ENCODE measurements around the gene GPR162. TPM values are rescaled to one million over a fixed set of nuclear protein-coding genes. Genes with fewer than 3 reads are reported as not detected.

GPR162 gene
- total and polyA plus RNA-seq, 7 experiments from 2014 or later: 0.30 to 10.5 (median 0.38) TPM; not detected in 2

DNA sequence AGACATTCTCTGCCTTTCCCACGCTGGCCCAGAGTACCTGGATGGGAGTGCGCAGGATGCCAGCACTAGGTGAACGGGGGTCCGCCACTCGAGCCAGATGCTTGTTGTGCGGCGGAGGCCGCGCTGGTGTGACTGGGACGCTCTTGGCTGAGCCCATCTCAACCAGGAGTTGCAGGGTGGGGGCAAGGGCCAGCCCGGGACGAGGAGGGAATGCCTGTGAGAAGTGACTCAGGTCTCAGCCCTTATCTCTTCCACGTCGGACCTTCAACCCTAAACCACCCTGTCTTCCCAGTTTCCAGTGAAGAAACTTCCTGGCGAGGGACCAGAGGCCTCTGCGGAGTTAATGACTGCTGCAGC, 29.2 kb downstream of the GPR162 start:
- H3K9me3 Mint-ChIP-seq: no peaks in the 10 kb centered on the region
- CTCF ChIA-PET: interaction anchor here (0.8 to 5.3 kb wide), 6 partner anchors 15 to 167 kb away, joined by 3 to 40 read pairs (median 6); partner anchors contain the start of genes COPS7A, LPCAT3, SPSB2 and TPI1
- no peak overlapping the region for H3K4me3 ChIP-seq (ENCODE audit: low read length)
- H3K4me1 Mint-ChIP-seq: peaks cover 12 to 38% (median 27%) of the 10 kb centered on the region in 7 donors
- H3K9me3 ChIP-seq (ENCODE audit: control insufficient read depth in 2 of 3, low read length in 3 of 3): no peaks in the 10 kb centered on the region
- H3K27me3 ChIP-seq (ENCODE audit: control insufficient read depth in 2 of 2, insufficient read depth in 2 of 2, low read length in 2 of 2): no peaks in the 10 kb centered on the region
- POLR2A ChIA-PET: interaction anchor here (1.0 to 4.4 kb wide), 22 partner anchors 8 to 162 kb away, joined by 3 to 90 read pairs (median 12); partner anchors contain the start of genes C12orf57, CD4, COPS7A and MLF2
- no peaks in the 10 kb centered on the region for H3K27me3 Mint-ChIP-seq
- peak overlapping the region in 7 of 9 donors; percentile 89 to 99 (median 96) for H3K27ac Mint-ChIP-seq
- intact Hi-C loops (cut with micrococcal nuclease): loop anchor here (1.0 to 5.0 kb wide), 8 partner anchors 15 to 380 kb away; partner anchors contain the start of genes VAMP1 (in 2 of the 2), C1RL (in 1 of the 2), LPCAT3 (in 1 of the 2) and MLF2 (in 1 of the 2)
- peaks cover 0 to 8% (median 4%) of the 10 kb centered on the region in 3 experiments for H3K36me3 ChIP-seq (ENCODE audit: control insufficient read depth in 2 of 3, insufficient read depth in 3 of 3, low read length in 3 of 3)
- no peak for DNase-seq
- no peak for ATAC-seq
- no peak overlapping the region for H3K27ac ChIP-seq (ENCODE audit: low read depth, low read length)
- peak overlapping the region in 7 of 10 donors; percentile 58 to 98 (median 94) for H3K4me3 Mint-ChIP-seq
- H3K4me1 ChIP-seq (ENCODE audit: control insufficient read depth in 2 of 2, insufficient read depth in 2 of 2, low read length in 2 of 2): peaks cover 16 to 18% of the 10 kb centered on the region in 2 donors
- H3K36me3 Mint-ChIP-seq: peaks cover 0 to 26% (median 0%) of the 10 kb centered on the region in 5 donors

DNA sequence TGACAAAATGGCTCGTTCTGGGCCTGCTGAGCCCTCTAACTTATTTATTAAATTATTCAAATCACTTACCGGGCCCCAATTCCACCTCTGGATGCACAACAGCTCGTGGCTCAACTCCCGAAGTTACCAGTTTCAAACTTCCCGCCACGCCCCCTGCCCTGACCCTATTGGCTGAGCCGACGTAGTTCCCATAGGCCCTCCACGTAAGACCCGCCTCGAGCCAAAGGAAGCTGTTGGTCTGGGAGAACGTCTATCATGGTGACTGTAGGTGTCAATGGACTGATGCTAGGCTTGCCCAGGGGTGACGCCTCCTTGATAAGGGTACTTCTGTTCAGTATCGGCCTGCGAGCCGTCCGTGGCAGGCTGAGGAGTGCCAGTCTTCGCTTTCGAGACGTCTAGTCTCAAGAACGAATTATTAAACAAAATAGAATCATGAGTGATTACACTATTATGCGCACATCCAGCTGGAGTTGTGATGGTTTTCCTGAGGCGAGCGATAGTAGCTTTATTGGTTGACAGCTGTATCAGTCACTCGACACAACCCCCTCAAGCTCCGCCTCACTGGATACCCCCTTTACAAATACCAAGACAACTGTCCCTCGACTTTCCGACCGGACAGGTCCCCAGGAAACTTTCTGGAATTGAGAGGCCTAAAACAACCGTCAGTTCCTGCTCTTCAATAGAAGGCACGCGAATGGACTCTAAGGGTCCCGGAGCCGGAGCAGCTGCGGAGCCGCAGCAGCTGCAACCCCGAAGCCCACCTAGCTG, 29.7 kb downstream of the GPR162 start, which contains the start of gene CDCA3:
CDCA3 (minus strand) TSS at position 134 of the 768 bp plus-strand sequence. CDS start 334 bp downstream, outside the sequence.
- ATAC-seq (peak; percentile 60), DNase-seq (peak; percentile 70 to 95 (median 89))
- Mint-ChIP-seq H3K36me3 (peaks cover 0 to 26% (median 0%) of the 10 kb centered on the region in 5 donors), H3K4me1 (peaks cover 12 to 38% (median 28%) of the 10 kb centered on the region in 7 donors), H3K27me3 (no peaks in the 10 kb centered on the region), H3K9me3 (no peaks in the 10 kb centered on the region), H3K4me3 (peak within 1 kb of the TSS; percentile 89 to 100 (median 94)), H3K27ac (peak within 1 kb of the TSS; percentile 89 to 99 (median 97))
- Histone ChIP-seq H3K9me3 (ENCODE audit: control insufficient read depth in 2 of 3, low read length in 3 of 3) (no peaks in the 10 kb centered on the region), H3K27me3 (ENCODE audit: control insufficient read depth in 2 of 2, insufficient read depth in 2 of 2, low read length in 2 of 2) (no peaks in the 10 kb centered on the region), H3K27ac (ENCODE audit: low read depth, low read length) (peak within 1 kb of the TSS; percentile 85), H3K4me3 (ENCODE audit: low read length) (peak within 1 kb of the TSS; percentile 87), H3K36me3 (ENCODE audit: control insufficient read depth in 2 of 3, insufficient read depth in 3 of 3, low read length in 3 of 3) (peaks cover 0 to 14% (median 5%) of the 10 kb centered on the region in 3 experiments), H3K4me1 (ENCODE audit: control insufficient read depth in 2 of 2, insufficient read depth in 2 of 2, low read length in 2 of 2) (peaks cover 16 to 18% of the 10 kb centered on the region in 2 donors)
- ChIA-PET CTCF (interaction anchor here (0.6 to 5.3 kb wide), 18 partner anchors 13 to 255 kb away, joined by 3 to 40 read pairs (median 5); partner anchors contain the start of genes COPS7A, LPCAT3, SPSB2 and TPI1), POLR2A (interaction anchor here (0.5 to 4.4 kb wide), 40 partner anchors 9 to 1230 kb away, joined by 3 to 90 read pairs (median 4); partner anchors contain the start of genes C12orf57, CD4, COPS7A and ENO2)
- intact Hi-C loops (cut with micrococcal nuclease): loop anchor here (1.0 to 5.0 kb wide), 8 partner anchors 16 to 381 kb away; partner anchors contain the start of genes VAMP1 (in 2 of the 2), C1RL (in 1 of the 2), LPCAT3 (in 1 of the 2) and MLF2 (in 1 of the 2)

DNA sequence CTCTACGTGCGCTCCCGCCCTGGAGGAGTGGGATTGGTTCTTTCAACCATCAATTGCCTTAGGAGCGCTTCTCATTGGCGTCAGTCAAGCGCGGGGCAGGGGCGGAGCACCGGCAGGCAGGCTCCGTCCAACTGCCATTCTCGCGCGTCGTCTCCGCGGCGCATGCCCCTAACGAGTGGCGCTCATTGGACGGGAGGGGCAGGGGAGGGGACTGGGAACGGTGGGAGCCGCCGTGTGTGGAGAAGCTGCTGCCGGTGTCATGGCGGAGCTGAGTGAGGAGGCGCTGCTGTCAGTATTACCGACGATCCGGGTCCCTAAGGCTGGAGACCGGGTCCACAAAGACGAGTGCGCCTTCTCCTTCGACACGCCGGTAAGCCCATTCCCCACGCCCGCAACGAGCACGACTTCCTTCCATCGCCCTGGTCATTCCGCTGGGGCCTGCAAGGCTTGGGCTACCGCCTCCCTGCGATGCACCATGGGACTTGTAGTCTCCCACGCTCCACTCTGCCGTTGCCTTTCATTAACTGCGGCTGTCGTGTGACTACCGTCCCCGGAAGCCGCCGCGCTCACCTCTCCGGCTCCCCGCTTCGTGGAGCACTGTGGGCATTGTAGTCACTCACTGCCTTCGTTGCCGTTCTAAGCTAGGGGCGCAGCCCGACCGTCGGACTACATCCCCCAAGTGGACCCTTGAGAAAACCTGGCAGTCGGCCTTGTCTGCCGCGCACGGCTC, 30.5 kb downstream of the GPR162 start, which contains the start of gene USP5:
USP5 (plus strand) TSS at position 230 of the 730 bp plus-strand sequence; CDS start at position 260, 30 bp downstream.
- DNase-seq (peak; percentile 87 to 100 (median 99)), ATAC-seq (peak; percentile 87)
- ChIA-PET POLR2A (interaction anchor here (0.6 to 4.4 kb wide), 42 partner anchors 9 to 1229 kb away, joined by 3 to 90 read pairs (median 4); partner anchors contain the start of genes C12orf57, CD4, COPS7A and ENO2), CTCF (interaction anchor here (0.6 to 5.3 kb wide), 17 partner anchors 13 to 256 kb away, joined by 3 to 40 read pairs (median 5); partner anchors contain the start of genes COPS7A, MLF2, SPSB2 and TPI1)
- intact Hi-C loops (cut with micrococcal nuclease): loop anchor here (1.0 to 5.0 kb wide), 25 partner anchors 15 to 382 kb away; partner anchors contain the start of genes CHD4 (in 2 of the 2), COPS7A (in 2 of the 2), EMG1 (in 2 of the 2) and ING4 (in 2 of the 2)
- H3K36me3 Mint-ChIP-seq: peaks cover 0 to 23% (median 0%) of the 10 kb centered on the region in 5 donors
- no peaks in the 10 kb centered on the region for H3K27me3 Mint-ChIP-seq
- Histone ChIP-seq H3K36me3 (ENCODE audit: control insufficient read depth in 2 of 3, insufficient read depth in 3 of 3, low read length in 3 of 3) (peaks cover 4 to 21% (median 8%) of the 10 kb centered on the region in 3 experiments), H3K27ac (ENCODE audit: low read depth, low read length) (peak within 1 kb of the TSS; percentile 85), H3K4me1 (ENCODE audit: control insufficient read depth in 2 of 2, insufficient read depth in 2 of 2, low read length in 2 of 2) (peaks cover 16 to 18% of the 10 kb centered on the region in 2 donors), H3K4me3 (ENCODE audit: low read length) (peak within 1 kb of the TSS; percentile 87), H3K27me3 (ENCODE audit: control insufficient read depth in 2 of 2, insufficient read depth in 2 of 2, low read length in 2 of 2) (no peaks in the 10 kb centered on the region), H3K9me3 (ENCODE audit: control insufficient read depth in 2 of 3, low read length in 3 of 3) (no peaks in the 10 kb centered on the region)
- peak within 1 kb of the TSS; percentile 89 to 99 (median 97) for H3K27ac Mint-ChIP-seq
- no peaks in the 10 kb centered on the region for H3K9me3 Mint-ChIP-seq
- H3K4me1 Mint-ChIP-seq: peaks cover 12 to 38% (median 28%) of the 10 kb centered on the region in 7 donors
- H3K4me3 Mint-ChIP-seq: peak within 1 kb of the TSS; percentile 89 to 100 (median 94)

- Histone ChIP-seq H3K9me3 (ENCODE audit: control insufficient read depth in 2 of 3, low read length in 3 of 3) (no peaks in the 10 kb centered on the region), H3K4me3 (ENCODE audit: low read length) (peak overlapping the region; percentile 87), H3K27me3 (ENCODE audit: control insufficient read depth in 2 of 2, insufficient read depth in 2 of 2, low read length in 2 of 2) (no peaks in the 10 kb centered on the region), H3K4me1 (ENCODE audit: control insufficient read depth in 2 of 2, insufficient read depth in 2 of 2, low read length in 2 of 2) (peaks cover 16 to 18% of the 10 kb centered on the region in 2 donors), H3K36me3 (ENCODE audit: control insufficient read depth in 2 of 3, insufficient read depth in 3 of 3, low read length in 3 of 3) (peaks cover 10 to 29% (median 11%) of the 10 kb centered on the region in 3 experiments), H3K27ac (ENCODE audit: low read depth, low read length) (peak overlapping the region; percentile 70)
- H3K4me1 Mint-ChIP-seq: peaks cover 18 to 36% (median 31%) of the 10 kb centered on the region in 7 donors
- H3K27me3 Mint-ChIP-seq: no peaks in the 10 kb centered on the region
- intact Hi-C loops (cut with micrococcal nuclease): loop anchor here (1.0 to 5.0 kb wide), 22 partner anchors 14 to 360 kb away; partner anchors contain the start of genes CHD4 (in 2 of the 2), COPS7A (in 2 of the 2), EMG1 (in 2 of the 2) and ING4 (in 2 of the 2)
- H3K4me3 Mint-ChIP-seq: peak overlapping the region; percentile 89 to 100 (median 94)
- H3K36me3 Mint-ChIP-seq: peaks cover 7 to 23% (median 7%) of the 10 kb centered on the region in 5 donors
- peak overlapping the region; percentile 89 to 99 (median 97) for H3K27ac Mint-ChIP-seq
- H3K9me3 Mint-ChIP-seq: no peaks in the 10 kb centered on the region
- ChIA-PET CTCF (interaction anchor here (0.6 to 5.3 kb wide), 11 partner anchors 12 to 499 kb away, joined by 3 to 40 read pairs (median 5); partner anchors contain the start of genes MLF2, SPSB2 and TPI1), POLR2A (interaction anchor here (0.6 to 4.4 kb wide), 29 partner anchors 8 to 1228 kb away, joined by 3 to 90 read pairs (median 9); partner anchors contain the start of genes C12orf57, CD4, COPS7A and MLF2)
- DNase-seq (peak in 8 of 9 donors; percentile 38 to 73 (median 53)), ATAC-seq (no peak)
Observed at GRCh38 chr12:6852651-6853354, 31.2 kb downstream of the GPR162 start.

DNA sequence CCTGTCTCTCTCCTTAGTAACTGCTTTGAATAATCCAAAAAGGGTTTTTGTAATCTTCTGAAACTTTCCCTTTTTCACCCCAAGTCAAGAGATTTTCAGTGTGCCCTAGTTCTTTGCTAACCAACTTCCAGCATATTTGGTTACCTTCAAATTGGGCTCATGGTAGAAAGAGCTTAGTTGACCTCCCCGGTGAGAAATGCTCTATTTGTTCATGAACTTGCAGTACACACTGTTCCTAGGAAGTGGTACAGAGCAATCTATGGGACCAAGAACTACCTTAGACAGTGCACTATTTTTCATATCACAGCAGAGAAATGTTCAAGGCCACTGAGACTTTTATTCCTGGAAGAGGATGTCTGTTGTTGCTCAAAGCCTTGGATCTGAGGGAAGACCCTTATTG, 32.0 kb downstream of the GPR162 start:
- Histone ChIP-seq H3K4me3 (ENCODE audit: low read length) (no peak overlapping the region), H3K27me3 (ENCODE audit: control insufficient read depth in 2 of 2, insufficient read depth in 2 of 2, low read length in 2 of 2) (no peaks in the 10 kb centered on the region), H3K9me3 (ENCODE audit: control insufficient read depth in 2 of 3, low read length in 3 of 3) (no peaks in the 10 kb centered on the region), H3K36me3 (ENCODE audit: control insufficient read depth in 2 of 3, insufficient read depth in 3 of 3, low read length in 3 of 3) (peaks cover 13 to 37% (median 18%) of the 10 kb centered on the region in 3 experiments), H3K4me1 (ENCODE audit: control insufficient read depth in 2 of 2, insufficient read depth in 2 of 2, low read length in 2 of 2) (peaks cover 16 to 18% of the 10 kb centered on the region in 2 donors), H3K27ac (ENCODE audit: low read depth, low read length) (peak overlapping the region; percentile 70)
- Mint-ChIP-seq H3K4me1 (peaks cover 18 to 36% (median 31%) of the 10 kb centered on the region in 7 donors), H3K9me3 (no peaks in the 10 kb centered on the region), H3K36me3 (peaks cover 9 to 26% (median 11%) of the 10 kb centered on the region in 5 donors), H3K4me3 (peak overlapping the region; percentile 89 to 100 (median 94)), H3K27me3 (no peaks in the 10 kb centered on the region), H3K27ac (peak overlapping the region; percentile 70 to 99 (median 96))
- DNase-seq (no peak), ATAC-seq (no peak)
- POLR2A ChIA-PET: interaction anchor here (0.8 to 4.4 kb wide), 17 partner anchors 12 to 164 kb away, joined by 3 to 90 read pairs (median 12); partner anchors contain the start of genes C12orf57, COPS7A, P3H3 and RNU7-1
- intact Hi-C loops (cut with micrococcal nuclease): loop anchor here in 1 of 2 donors (5.0 kb wide), 2 partner anchors 254 to 334 kb away; partner anchors contain the start of genes C1RL and PEX5
- CTCF ChIA-PET: interaction anchor here (1.1 to 5.3 kb wide), 4 partner anchors 15 to 101 kb away, joined by 3 to 40 read pairs (median 18); partner anchors contain the start of genes MLF2, SPSB2 and TPI1
